HL-60 (cell line): ENCODE results near the gene SLAMF9.

Experiments used
- CTCF ChIP-seq: IDR thresholded peaks from one replicate; pipeline ENCODE4 v1.5.1; 2011; ENCODE audit warnings: low read length, control low read depth, inconsistent platforms; ENCODE audit not compliant: insufficient read depth
- GABPA ChIP-seq: IDR thresholded peaks from 2 replicates; pipeline ENCODE4 v1.6.1; 2012; ENCODE audit warnings: low read depth
- POLR2AphosphoS5 ChIP-seq: IDR thresholded peaks from 2 replicates; pipeline ENCODE4 v1.6.1; 2012; ENCODE audit warnings: low read depth
- REST ChIP-seq: IDR thresholded peaks from 2 replicates; pipeline ENCODE4 v1.6.1; 2012; ENCODE audit warnings: low read depth; ENCODE audit not compliant: insufficient replicate concordance
- SPI1 ChIP-seq: IDR thresholded peaks from 2 replicates; pipeline ENCODE4 v1.6.1; 2012; ENCODE audit warnings: low read depth, mild to moderate bottlenecking, borderline replicate concordance

- no peak for TF ChIP-seq CTCF
- TF ChIP-seq POLR2AphosphoS5, result no peak
- no peak for TF ChIP-seq SPI1
- TF ChIP-seq GABPA, result no peak
- TF ChIP-seq REST, result no peak
Observed at GRCh38 chr1:159964144-159964543, 10.1 kb upstream of the SLAMF9 start.
